ENCODE measurements around the gene CALCB.

Gene CALCB

GRCh38 chr11:15074206-15075161 lies 1.1 kb downstream of the CALCB start:
- peak; percentile 71 for DNase-seq (ENCODE audit: low read depth, low spot score)

GRCh38 chr11:15075162-15075526 lies 1.8 kb downstream of the CALCB start:
- DNase-seq (ENCODE audit: low read depth, low spot score), result no peak

GRCh38 chr11:15091175-15091574 lies 17.8 kb downstream of the CALCB start:
- no peak for DNase-seq (ENCODE audit: low read depth, low spot score)

GRCh38 chr11:15091625-15092024 lies 18.2 kb downstream of the CALCB start:
- no peak for DNase-seq (ENCODE audit: low read depth, low spot score)

GRCh38 chr11:15093432-15093831 lies 20.0 kb downstream of the CALCB start:
- no peak for DNase-seq (ENCODE audit: low read depth, low spot score)

GRCh38 chr11:15095736-15096228 lies 22.4 kb downstream of the CALCB start:
- DNase-seq (ENCODE audit: low read depth, low spot score), result no peak

- no peak for DNase-seq (ENCODE audit: low read depth, low spot score)
Measured at GRCh38 chr11:15097411-15097810, 24.0 kb downstream of the CALCB start.

- DNase-seq (ENCODE audit: low read depth, low spot score), result no peak
Measured at GRCh38 chr11:15099267-15099666, 25.9 kb downstream of the CALCB start.

GRCh38 chr11:15101072-15101709 lies 27.8 kb downstream of the CALCB start:
- peak; percentile 20 for DNase-seq (ENCODE audit: low read depth, low spot score)

GRCh38 chr11:15104166-15104565 lies 30.8 kb downstream of the CALCB start:
- DNase-seq (ENCODE audit: low read depth, low spot score), result no peak

- no peak for DNase-seq (ENCODE audit: low read depth, low spot score)
Measured at GRCh38 chr11:15106201-15106965, 33.0 kb downstream of the CALCB start.

- no peak for DNase-seq (ENCODE audit: low read depth, low spot score)
Measured at GRCh38 chr11:15107730-15108515, 34.5 kb downstream of the CALCB start.

GRCh38 chr11:15108592-15109130 lies 35.3 kb downstream of the CALCB start:
- no peak for DNase-seq (ENCODE audit: low read depth, low spot score)

GRCh38 chr11:15109602-15110001 lies 36.2 kb downstream of the CALCB start:
- DNase-seq (ENCODE audit: low read depth, low spot score), result no peak

GRCh38 chr11:15111215-15111614 lies 37.8 kb downstream of the CALCB start:
- no peak for DNase-seq (ENCODE audit: low read depth, low spot score)

- DNase-seq (ENCODE audit: low read depth, low spot score), result no peak
Measured at GRCh38 chr11:15112131-15112541, 38.7 kb downstream of the CALCB start.

GRCh38 chr11:15113381-15113780 lies 40.0 kb downstream of the CALCB start:
- DNase-seq (ENCODE audit: low read depth, low spot score), result no peak

- DNase-seq (ENCODE audit: low read depth, low spot score), result no peak
Measured at GRCh38 chr11:15114501-15115475, 41.4 kb downstream of the CALCB start, which contains the start of gene INSC. INSC (plus strand) TSS chr11:15114923; CDS start chr11:15149175, 34,252 bp downstream.

- DNase-seq (ENCODE audit: low read depth, low spot score), result no peak
Measured at GRCh38 chr11:15115686-15116085, 42.3 kb downstream of the CALCB start.

- DNase-seq (ENCODE audit: low read depth, low spot score), result no peak
Measured at GRCh38 chr11:15117751-15118150, 44.4 kb downstream of the CALCB start.

All from iPS DF 19.7 (cell line).